Fibroblast of peridontal ligament (primary cell): ENCODE measurements around the gene VMO1.
A peak's percentile ranks its signal among the peaks of the same experiment; 100 is the strongest.

Experiments
- DNase-seq: peaks from one replicate; pipeline ENCODE4 v3.0.0-alpha.2; 2010; ENCODE audit errors: extremely low read depth

The VMO1 gene

DNA sequence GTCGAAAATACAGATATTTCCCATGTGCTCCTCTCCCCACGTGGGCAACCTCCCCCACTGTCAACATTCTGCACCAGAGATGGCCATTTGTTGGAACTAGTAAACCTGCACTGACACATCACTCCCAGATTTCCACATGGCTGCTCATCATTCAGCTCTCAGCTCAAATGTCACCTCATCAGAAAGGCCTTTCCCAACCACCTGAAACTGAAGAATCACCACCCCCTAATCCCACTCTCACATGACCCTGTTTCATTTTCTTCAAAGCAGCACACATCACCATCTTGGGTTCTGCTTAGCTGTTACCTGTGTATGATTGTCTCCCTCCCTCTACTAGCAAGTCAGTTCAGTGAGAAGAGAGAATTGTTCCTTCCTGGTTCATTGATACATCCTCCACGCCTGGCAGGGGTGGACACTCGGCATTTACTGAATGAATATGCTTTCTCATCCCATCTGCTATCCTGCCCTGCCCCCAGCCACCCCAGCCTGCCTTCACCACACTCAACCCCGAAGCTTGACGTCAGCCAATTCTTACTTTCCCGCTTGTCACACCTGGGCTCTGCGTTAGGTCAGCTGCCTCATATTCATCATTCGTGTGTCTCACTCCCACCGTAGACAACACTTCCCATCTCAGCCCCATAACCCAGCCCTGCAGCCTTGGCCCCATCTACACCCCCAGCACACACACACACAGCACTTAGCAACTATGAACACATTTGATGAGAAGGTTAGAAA, 14.5 kb upstream of the VMO1 start:
- DNase-seq, result no peak

DNA sequence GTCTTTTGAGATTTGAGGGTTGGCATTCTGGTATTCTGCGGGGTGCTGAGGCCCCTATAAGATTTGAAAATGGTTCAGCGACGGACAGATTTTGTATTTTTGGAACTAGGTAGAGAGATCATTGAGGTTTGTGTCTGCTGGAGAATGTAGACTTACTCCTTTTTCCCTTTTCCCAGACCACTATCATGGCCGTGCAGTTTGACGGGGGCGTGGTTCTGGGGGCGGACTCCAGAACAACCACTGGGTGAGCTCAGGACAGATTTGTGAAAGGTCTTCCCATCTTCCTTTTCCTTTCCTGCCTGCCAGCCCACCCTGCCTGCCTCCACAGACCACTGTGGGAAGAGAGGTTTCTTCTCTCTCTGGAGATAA, 10.4 kb upstream of the VMO1 start:
- peak; percentile 36 for DNase-seq

DNA sequence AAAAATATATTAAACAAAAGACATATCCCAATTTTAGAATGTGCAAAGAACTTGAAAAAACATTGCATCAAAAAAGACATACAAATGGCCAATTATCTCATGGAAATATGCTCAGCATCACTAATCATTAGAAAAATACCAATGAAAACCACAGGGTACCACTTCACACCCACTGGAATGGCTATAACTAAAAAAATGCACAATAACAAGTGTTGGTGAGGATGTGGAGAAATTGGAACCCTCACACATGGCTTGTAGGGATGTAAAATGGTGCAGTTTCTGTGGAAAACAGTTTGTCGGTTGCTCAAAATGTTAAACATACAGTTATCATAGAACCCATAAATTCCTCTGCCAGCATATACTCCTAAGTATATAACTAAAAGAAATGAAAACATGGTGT, 9.0 kb upstream of the VMO1 start:
- no peak for DNase-seq

DNA sequence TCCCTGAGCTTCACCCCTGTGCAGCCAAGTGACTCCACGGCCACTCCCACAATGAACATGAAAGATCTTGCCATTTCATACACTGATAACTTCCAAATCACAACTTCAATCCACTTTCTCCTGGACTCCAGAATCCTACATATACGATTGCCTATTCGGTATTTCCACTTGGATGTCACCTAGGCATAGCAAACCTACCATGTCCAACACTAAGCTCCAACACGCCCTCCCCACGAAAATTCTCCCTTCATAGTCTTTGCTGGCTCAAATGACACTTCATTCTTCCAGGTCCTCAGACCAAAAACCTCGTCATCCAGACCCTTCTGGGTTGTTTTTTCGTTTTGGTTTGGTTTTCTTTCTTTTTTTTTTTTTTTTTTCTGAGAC, 4.5 kb upstream of the VMO1 start:
- DNase-seq, result no peak

DNA sequence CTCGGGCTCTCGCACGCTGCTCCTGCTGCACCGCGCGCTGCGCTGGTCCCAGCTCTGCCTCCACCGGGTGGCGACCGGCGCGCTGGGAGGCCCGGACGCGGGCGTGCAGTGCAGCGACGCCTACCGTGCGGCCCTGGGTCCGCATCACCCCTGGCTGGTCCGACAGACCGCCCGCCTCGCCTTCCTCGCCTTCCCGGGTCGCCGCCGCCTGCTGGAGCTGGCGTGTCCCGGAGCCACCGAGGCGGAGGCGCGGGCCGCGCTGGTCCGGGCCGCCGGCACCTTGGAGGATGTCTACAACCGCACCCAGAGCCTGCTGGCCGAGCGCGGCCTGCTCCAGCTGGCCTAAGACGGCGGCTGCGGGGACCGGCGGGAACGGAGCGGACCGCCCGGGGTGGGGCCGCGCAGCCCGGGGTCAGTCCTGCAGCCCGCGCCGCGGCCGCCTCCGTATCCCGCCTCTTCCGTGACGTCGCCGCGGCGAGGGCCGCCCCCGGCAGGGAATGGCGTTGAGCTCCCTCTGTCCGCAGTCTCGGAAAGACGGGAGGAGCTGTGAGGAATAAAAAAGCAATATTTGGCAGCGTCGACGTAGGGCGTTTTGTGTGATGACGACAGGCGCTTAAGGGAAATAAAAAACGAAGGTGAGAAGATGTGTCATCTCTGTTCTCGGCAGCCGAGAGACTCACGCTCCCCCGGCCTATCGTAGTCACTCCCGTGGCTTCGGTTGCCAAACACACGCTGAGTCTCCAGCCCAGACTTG, 4.0 kb upstream of the VMO1 start:
- peak; percentile 89 for DNase-seq

DNA sequence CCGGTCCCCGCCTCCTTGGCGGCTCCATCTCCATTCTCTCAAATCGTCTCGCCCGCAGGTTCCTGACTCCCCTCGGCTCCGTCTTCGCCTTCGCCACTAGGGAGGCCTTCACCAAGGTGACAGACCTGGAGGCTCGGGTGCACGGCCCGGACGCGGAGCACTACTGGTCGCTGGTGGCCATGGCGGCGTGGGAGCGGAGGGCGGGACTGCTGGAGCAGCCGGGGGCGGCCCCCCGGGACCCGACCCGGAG, 3.5 kb upstream of the VMO1 start:
- no peak for DNase-seq

DNA sequence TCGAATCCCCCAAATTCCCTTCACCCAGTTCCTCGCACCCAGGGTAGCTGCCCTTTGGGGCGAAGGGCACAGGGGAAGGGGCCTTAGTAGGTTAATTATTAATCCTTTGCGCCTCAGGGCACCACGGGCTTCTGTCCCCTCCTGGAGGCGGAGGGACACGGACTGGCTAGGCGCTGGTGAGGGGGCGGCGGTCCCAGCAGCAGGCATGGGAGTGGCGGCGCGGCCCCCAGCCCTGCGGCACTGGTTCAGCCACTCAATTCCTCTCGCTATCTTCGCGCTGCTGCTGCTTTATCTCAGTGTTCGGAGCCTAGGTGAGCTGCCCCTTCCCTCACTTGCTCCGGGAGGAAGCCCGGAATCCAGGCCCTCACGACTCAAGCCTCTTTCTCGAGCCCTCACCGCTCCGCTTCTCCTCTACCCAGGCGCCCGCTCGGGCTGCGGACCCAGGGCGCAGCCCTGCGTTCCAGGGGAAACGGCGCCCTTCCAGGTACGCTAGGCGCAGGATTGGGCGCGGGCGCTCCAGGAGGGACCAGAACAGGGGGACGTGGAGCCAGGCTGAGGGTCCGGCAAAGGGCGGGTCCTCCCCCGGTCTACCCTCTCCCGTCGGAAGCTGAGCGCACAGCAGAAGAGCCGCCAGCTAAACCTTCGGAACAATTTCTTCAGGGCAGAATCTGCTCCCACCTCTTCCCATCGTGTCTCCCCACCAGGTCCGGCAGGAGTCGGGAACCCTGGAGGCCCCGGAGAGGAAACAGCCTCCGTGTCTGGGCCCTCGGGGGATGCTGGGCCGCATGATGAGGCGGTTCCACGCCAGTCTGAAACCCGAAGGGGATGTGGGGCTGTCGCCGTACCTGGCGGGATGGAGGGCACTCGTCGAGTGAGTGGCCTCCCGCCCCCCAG, 2.9 kb upstream of the VMO1 start, which contains the start of gene GLTPD2:
Gene GLTPD2, plus strand, starts transcription at position 158 of the 894 bp plus-strand sequence. Its CDS starts 48 bp downstream, at position 206.
- no peak for DNase-seq

DNA sequence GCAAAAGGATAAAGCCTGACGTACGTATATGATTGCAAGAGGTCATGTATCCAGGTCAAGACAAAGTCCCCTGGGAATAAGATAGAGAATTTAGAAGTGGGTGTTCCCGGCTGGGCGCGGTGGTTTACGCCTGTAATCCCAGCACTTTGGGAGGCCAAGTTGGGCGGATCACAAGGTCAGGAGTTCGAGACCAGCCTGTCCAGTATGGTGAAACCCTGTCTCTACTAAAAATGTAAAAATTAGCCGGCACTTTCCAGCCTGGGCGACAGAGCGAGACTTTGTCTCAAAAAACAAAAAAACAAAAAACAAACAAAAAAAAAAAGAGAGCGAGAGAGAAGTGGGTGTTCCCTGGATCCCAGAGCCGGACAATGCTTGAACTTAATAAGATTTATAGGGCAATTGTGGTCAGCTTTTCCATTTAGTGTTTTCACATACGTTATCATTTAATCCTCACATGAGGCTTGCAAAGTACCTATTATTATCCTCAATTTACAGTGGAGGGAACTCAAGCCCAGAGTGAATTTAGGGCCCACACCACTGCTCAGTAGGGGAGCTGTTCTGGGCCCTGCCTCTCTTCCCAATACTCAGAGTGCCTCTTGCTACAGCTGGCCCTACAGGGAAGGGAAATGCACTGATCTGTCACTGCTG, 2.1 kb upstream of the VMO1 start:
- peak; percentile 43 for DNase-seq

DNA sequence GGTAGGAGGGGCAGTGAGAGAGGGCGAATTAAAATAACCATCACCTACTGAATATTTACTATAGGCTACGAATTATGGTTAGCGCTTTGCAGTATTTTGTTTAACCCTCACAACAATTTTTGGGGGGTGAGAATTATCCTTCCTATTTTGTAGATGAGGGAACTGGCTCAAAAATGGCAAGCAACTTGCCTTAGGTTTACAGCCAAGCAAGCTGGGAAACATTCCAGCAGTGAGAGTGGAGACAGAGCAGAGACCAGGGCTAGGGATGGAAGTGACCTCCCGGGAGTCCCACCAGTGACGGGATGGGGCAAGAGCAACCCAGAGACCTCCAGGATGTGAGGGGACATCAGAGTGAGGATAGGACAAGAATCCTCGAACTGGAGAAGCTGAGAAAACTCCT, 352 bp upstream of the VMO1 start:
- peak; percentile 38 for DNase-seq

DNA sequence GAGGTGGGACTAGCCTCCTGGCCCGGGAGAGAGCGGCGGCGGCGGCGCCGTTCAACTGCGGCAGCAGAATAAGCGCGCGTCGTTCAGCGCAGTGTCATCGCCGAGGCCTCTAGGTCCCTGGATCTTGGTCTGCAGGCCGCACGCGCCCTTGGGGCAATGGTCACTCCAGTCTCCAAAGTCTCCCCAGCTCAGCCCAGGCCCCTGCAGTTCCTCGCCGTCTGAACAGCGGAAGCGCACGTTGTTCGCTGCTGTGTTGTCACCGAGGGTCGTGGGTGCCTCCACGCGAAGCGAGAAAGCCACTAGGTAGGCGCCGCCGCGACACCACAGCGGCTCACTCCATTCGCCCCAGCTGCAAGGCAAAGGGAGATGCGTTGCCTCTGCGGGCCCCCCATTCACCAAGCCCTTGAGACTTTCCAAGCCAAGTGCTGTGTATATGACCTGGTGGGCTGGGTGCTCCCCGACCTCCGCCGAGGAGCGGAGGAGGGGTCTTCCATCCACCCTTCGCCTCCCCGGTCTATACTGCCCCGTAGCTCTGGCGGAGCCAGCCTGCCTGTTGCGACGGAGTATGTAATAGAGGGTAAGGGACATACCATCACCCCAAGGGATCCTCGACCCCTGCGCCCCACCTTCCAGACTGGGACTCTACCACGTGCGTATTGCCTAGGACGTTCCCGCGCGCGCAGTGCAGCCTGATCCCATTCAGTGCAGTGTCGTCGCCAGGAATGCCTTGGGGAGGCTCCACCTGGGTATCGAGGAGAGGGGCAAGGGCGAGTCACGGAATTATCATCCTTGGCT, 656 bp downstream of the VMO1 start:
- DNase-seq, result no peak

DNA sequence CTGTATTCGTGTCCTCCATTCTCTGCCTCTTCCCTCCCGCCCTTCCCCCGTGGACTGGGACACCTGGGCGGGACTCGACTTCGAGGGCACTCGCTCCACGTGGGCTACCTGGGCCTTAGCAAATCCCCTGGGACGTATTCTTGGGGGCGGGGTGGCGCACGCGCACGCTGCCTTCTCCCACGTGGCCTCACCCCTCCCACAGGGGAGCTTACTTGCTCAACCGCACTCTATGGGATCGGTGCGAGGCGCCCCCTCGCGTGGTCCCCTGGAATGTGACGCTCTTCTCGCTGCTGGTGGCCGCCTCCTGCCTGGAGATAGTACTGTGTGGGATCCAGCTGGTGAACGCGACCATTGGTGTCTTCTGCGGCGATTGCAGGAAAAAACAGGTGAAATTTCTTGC, 3.5 kb downstream of the VMO1 start:
- no peak for DNase-seq

DNA sequence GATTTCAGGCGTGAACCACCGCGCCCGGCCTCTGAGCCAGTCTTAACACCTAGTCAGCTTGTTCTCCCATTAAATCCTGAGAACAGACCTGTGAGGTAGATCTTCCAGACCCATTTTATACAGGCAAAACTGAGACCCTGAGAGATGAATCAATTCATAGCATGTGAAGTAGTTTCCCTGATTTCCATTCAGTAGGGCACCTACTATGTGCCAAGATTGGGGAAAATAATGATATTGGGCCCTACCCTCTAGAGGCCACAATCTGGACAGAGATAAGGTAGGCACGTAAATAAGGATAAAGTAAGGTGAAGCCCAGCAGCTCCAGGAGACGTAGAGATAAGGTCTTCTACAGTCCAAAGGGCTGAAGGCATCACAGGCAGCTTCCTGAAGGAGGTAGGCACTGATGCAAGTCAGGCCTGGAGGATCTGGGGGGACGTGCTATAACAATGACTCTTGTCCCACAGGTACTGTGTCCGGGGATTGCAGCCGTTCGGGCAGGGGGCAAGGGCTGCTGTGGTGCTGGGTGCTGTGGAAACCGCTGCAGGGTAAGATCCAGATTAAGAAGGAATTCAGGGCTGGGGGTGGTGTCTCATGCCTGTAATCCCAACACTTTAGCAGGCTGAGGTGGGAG, 5.7 kb downstream of the VMO1 start:
- no peak for DNase-seq

DNA sequence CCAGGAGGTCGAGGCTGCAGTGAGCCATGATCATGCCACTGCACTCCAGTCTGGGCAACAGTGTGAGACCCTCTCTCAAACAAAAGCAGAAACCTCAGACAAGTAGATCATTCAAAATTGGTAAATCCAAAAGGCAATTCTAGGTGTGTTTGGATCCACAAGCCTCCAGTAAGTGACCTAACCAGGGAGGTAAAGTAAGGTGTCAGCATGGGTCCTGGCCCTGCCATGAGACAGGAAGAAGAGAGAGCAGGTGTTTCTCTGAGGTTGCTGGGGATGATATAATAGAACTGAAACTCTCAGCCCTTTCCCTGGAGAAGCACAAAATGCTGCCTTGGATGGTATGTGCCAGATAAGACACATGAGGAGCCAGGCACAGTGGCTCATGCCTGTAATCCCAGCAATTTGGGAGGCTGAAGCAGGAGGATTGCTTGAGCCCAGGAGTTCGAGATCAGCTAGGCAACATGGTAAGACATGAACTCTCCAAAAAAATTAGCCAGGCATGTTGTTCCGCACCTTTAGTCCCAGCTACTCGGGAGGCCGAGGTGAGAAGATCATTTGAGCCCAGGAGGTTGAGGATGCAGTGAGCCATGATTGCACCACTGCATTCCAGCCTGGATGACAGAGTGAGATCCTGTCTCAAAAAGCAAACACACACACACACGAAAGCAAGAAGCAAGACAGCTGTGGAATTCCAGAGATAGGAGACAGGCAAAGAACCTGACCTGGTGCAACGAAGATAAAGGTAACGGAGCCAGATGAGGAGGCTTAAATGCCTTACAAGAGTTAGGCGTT, 8.0 kb downstream of the VMO1 start:
- no peak for DNase-seq

DNA sequence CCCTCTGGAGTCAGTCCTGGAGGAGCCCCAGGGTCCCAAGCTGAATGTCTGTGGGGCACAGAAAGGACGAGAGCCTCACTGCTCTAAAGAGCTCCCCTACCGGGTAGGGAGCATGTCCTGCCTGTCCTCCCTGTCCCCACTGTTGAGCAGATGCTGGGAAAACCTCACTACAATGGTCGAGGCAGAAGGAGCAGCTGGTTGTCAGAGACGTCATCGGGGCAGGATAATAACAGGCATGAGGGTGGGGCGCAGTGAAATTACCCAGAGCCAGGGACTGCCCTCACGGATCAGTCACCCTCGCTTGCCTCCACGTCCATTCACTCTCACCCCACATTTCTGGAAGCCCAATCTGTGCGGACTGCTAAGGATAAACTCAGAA, 13.9 kb downstream of the VMO1 start:
- no peak for DNase-seq

DNA sequence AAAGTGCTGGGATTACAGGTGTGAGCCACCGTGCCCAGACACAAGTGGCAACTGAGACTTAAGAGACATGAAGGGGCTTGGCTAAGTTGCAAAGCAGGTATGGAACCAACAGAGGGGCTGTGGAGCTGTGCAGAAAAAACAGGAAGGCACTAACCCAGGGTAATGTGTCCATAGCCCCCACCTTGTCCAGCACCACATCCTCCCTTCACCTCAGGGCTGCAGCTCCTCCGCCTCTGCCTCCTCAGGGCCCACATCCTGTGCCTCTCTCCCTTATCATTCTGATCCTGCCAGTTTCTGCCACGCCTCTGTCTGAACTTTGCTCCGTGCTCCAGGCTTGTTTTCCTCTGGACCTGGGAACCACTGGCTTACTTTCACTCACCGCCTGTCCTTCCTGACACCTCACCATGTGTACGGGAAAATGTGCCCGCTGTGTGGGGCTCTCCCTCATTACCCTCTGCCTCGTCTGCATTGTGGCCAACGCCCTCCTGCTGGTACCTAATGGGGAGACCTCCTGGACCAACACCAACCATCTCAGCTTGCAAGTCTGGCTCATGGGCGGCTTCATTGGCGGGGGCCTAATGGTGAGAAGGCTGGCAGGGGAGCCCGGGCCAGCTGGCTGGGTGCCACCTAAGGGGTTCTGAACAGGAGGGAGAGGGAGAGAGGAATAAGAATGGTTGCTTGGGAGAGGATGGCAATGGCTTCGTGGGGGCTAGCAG, 14.5 kb downstream of the VMO1 start, which contains the start of gene TM4SF5:
Gene TM4SF5, plus strand, starts transcription at position 368 of the 716 bp plus-strand sequence. Its CDS starts 37 bp downstream, at position 405.
- DNase-seq, result no peak

DNA sequence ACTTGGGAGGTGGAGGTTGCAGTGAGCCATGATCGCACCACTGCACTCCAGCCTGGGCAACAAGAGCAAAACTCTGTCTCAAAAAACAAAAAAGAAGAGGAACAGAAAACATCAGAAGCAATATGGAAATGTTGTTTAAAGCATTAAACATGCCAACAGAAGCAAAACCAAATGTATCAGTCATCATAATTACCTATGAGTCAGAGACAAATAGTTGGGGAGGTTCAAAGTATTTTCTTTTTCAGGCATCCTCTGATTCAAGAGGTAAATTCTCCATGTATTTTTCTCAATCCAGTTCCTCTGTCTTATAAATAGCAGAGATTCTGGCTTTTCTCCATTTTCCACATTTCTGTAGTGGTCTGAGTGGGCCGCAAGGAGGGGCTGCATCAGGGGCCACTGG, 16.5 kb downstream of the VMO1 start:
- peak; percentile 29 for DNase-seq

DNA sequence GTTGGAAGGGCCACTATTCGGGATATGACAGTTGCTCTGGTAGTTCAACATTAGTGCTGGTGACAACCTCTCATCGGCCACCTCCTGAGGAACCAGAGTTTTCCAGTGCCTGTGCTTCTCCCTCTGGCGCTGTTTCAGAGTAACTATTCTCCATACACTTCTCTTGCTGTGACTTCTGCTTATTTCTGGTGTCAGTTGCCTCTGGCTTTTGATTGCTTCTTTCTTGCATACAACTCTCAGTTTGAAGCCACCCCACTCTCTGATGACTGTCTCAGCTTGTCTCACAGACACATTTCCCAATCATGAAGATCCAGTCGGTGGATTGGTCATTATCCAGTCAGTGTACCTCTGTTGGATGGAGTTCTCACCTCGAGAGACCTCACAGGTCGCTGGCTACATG, 17.9 kb downstream of the VMO1 start:
- DNase-seq, result no peak

DNA sequence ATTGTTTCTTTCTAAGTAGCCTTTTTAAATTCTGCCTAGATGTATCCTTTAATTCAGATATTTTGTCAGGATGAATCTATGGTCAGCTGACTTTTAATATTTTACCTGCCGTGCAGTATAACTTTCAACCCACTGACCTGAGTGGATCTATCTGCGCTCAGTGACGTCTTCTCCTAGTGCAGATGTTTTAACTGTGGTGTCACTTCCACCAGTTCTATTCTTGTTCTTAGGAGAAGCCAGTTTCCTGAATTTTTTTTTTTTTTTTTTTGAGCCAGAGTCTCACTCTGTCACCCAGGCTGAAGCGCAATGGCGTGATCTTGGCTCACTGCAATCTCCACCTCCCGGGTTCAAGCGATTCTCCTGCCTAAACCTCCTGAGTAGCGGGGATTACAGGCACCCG, 19.4 kb downstream of the VMO1 start:
- no peak for DNase-seq

DNA sequence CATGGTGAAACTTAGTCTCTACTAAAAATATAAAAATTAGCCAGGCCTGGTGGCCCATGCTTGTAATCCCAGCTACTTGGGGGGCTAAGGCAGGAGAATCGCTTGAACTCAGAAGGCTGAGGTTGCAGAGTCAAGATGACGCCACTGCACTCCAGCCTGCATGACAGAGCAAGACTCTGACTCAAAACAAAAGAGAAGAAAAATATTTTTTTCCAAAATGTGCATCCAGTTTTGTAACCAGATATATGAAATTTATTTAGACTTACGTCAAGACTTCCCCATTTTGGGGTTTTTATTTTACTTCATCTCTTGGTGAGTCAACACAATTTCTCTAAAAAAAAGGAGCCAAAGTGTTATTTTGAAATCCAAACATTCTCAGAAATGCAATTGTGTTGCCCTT, 20.0 kb downstream of the VMO1 start:
- DNase-seq, result peak; percentile 42
